Upper lobe of left lung (tissue), 4 donors: ENCODE results near the gene DGKI.

ENCODE experiments used
- CTCF ChIP-seq, 6 experiments: fragments of 450-650 bp in 4 of 6; fragments of 200-600 bp in 2 of 6; sonication (generic) in 2 of 6; IDR thresholded peaks; one replicate each; pipeline ENCODE4 v1.5.1; 2016 to 2019; ENCODE audit warnings: antibody characterized with exemption in 6 of 6
- EP300 ChIP-seq, 4 donors: sonication (generic); formaldehyde crosslinking; IDR thresholded peaks; one replicate each; pipeline ENCODE4 v1.5.1; 2017; ENCODE audit warnings: antibody characterized with exemption in 4 of 4, control low read depth in 2 of 4
- POLR2A ChIP-seq, 4 donors: fragments of 450-650 bp; IDR thresholded peaks; one replicate each; pipeline ENCODE4 v1.5.1; 2016 to 2017; ENCODE audit warnings: antibody characterized with exemption in 4 of 4, mild to moderate bottlenecking in 2 of 4
- POLR2AphosphoS5 ChIP-seq, 2 donors: sonication (generic); formaldehyde crosslinking; IDR thresholded peaks; one replicate each; pipeline ENCODE4 v1.5.1; 2017; ENCODE audit warnings: antibody characterized with exemption in 2 of 2

- no peak for TF ChIP-seq CTCF (IDR thresholded peaks at IDR 0.05)
- no peak for TF ChIP-seq POLR2A (IDR thresholded peaks at IDR 0.05)
- no peak for TF ChIP-seq EP300 (IDR thresholded peaks at IDR 0.05)
- TF ChIP-seq POLR2AphosphoS5 (IDR thresholded peaks at IDR 0.05), result no peak
Measured at GRCh38 chr7:137342265-137342664, 504.5 kb downstream of the DGKI start.
